Stomach (tissue), 4 donors: ENCODE data around the gene VAPB.

Source experiments
- CTCF ChIP-seq, 7 experiments: fragments of 450-650 bp in 4 of 7; fragments of 200-600 bp in 3 of 7; sonication (generic) in 3 of 7; IDR thresholded peaks; one replicate each; pipeline ENCODE4 v1.5.1; 2016 to 2019; ENCODE audit warnings: antibody characterized with exemption in 7 of 7, control low read depth in 2 of 7, mild to moderate bottlenecking in 1 of 7
- POLR2A ChIP-seq, 4 donors: fragments of 450-650 bp; IDR thresholded peaks; one replicate each; pipeline ENCODE4 v1.6.1; 2016; ENCODE audit warnings: antibody characterized with exemption in 4 of 4, control low read depth in 2 of 4, mild to moderate bottlenecking in 1 of 4, moderate library complexity in 1 of 4
- POLR2AphosphoS5 ChIP-seq, 3 donors: sonication (generic); formaldehyde crosslinking; IDR thresholded peaks; one replicate each; pipeline ENCODE4 v1.6.1; 2016; ENCODE audit warnings: antibody characterized with exemption in 3 of 3

GRCh38 chr20:58450254-58450653 is 61.2 kb downstream of the VAPB start:
- TF ChIP-seq CTCF (IDR thresholded peaks at IDR 0.05) (no peak), POLR2AphosphoS5 (IDR thresholded peaks at IDR 0.05) (no peak), POLR2A (IDR thresholded peaks at IDR 0.05) (no peak)
